Measurements from ENCODE around the gene IFT172.
A peak's percentile ranks its signal among the peaks of the same experiment; 100 is the strongest.
"Not testable (repeated sequence)": the region's sequence is repeated elsewhere in the genome, so short reads cannot be mapped to it uniquely, and the experiment has no call there.

The IFT172 gene, protein sequence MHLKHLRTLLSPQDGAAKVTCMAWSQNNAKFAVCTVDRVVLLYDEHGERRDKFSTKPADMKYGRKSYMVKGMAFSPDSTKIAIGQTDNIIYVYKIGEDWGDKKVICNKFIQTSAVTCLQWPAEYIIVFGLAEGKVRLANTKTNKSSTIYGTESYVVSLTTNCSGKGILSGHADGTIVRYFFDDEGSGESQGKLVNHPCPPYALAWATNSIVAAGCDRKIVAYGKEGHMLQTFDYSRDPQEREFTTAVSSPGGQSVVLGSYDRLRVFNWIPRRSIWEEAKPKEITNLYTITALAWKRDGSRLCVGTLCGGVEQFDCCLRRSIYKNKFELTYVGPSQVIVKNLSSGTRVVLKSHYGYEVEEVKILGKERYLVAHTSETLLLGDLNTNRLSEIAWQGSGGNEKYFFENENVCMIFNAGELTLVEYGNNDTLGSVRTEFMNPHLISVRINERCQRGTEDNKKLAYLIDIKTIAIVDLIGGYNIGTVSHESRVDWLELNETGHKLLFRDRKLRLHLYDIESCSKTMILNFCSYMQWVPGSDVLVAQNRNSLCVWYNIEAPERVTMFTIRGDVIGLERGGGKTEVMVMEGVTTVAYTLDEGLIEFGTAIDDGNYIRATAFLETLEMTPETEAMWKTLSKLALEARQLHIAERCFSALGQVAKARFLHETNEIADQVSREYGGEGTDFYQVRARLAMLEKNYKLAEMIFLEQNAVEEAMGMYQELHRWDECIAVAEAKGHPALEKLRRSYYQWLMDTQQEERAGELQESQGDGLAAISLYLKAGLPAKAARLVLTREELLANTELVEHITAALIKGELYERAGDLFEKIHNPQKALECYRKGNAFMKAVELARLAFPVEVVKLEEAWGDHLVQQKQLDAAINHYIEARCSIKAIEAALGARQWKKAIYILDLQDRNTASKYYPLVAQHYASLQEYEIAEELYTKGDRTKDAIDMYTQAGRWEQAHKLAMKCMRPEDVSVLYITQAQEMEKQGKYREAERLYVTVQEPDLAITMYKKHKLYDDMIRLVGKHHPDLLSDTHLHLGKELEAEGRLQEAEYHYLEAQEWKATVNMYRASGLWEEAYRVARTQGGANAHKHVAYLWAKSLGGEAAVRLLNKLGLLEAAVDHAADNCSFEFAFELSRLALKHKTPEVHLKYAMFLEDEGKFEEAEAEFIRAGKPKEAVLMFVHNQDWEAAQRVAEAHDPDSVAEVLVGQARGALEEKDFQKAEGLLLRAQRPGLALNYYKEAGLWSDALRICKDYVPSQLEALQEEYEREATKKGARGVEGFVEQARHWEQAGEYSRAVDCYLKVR (N-terminal part only)

DNA sequence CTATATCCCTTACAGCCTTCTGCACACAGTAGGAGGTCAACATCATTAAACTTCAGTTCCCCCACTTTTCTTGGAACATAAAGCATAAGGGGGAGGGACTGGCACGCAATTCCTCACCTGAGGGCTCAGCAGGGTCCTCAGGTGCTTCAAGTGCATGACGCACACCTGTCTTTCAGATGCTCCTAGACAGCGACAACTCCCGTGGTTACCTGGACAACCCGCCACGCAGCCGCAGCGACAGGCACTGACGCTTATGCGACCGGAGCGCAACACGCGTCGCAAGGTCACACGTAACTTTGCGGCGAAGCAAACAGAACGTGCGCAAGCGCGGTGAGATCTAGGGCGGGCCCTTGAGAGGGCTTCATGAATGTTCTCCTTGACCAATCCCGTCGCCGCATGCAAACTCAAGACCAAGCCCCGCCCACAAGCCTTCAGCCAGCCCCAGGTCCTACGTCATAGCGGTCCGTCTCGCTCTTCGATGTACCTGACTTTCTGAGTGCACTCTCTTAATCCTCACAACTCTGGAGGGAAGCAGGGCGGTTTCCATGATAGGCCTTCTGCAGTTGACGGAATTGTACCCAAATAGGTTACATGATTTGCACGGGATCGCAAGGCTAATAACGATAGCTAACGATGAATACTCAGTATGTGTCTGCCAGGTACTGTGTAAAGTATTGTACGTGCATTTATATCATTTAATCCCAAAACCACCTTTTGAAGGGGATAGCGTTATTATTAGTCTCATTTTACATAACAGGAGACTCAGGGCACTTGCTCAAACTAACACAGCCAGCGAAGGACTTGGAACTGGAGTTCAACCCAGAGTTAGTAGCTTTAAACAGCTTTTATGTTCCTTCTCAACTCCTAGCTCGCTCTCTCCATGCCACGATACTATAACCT, at the start of gene IFT172:
TSS of gene IFT172 (minus strand) at position 246 of the 900 bp plus-strand sequence. CDS start at position 156, 90 bp downstream.
- DNase-seq (ENCODE audit: low read depth): peak; percentile 100
- TF ChIP-seq, protein P1, sequence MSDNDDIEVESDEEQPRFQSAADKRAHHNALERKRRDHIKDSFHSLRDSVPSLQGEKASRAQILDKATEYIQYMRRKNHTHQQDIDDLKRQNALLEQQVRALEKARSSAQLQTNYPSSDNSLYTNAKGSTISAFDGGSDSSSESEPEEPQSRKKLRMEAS (IDR thresholded peaks at IDR 0.05; ENCODE audit: low read depth, low read length): peak; percentile 91
- TF ChIP-seq, protein P2, sequence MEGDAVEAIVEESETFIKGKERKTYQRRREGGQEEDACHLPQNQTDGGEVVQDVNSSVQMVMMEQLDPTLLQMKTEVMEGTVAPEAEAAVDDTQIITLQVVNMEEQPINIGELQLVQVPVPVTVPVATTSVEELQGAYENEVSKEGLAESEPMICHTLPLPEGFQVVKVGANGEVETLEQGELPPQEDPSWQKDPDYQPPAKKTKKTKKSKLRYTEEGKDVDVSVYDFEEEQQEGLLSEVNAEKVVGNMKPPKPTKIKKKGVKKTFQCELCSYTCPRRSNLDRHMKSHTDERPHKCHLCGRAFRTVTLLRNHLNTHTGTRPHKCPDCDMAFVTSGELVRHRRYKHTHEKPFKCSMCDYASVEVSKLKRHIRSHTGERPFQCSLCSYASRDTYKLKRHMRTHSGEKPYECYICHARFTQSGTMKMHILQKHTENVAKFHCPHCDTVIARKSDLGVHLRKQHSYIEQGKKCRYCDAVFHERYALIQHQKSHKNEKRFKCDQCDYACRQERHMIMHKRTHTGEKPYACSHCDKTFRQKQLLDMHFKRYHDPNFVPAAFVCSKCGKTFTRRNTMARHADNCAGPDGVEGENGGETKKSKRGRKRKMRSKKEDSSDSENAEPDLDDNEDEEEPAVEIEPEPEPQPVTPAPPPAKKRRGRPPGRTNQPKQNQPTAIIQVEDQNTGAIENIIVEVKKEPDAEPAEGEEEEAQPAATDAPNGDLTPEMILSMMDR (IDR thresholded peaks at IDR 0.05; ENCODE audit: low read depth, low read length): no peak
- TF ChIP-seq POLR2A (IDR thresholded peaks at IDR 0.05; ENCODE audit: extremely low read depth, insufficient read length): peak; percentile 75
- peak; percentile 75 for TF ChIP-seq MYC (IDR thresholded peaks at IDR 0.05; ENCODE audit: low read depth, low read length)

DNA sequence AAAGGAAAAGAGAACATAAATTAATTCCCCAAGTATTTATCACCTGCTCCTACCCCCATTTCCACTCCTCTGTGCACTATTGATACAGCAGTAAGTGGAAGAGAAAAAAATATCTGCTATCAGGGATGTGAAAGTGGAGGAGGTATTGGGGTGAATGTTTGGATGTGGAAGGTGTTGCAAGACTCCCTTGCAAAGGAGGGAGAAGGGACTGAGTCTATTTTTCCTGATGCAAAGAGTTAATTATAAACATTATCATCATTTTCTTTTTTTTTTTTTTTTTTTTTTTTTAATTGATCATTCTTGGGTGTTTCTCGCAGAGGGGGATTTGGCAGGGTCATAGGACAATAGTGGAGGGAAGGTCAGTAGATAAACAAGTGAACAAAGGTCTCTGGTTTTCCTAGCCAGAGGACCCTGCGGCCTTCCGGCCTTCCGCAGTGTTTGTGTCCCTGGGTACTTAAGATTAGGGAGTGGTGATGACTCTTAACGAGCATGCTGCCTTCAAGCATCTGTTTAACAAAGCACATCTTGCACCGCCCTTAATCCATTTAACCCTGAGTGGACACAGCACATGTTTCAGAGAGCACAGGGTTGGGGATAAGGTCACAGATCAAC, 49.4 kb upstream of the IFT172 start:
- not testable (repeated sequence) for DNase-seq (ENCODE audit: low read depth); H3K4me3 ChIP-seq (ENCODE audit: low read depth, low read length)

More for the DNA sequence above, at the start of gene IFT172:
- H3K4me3 ChIP-seq (ENCODE audit: low read depth, low read length): peak within 1 kb of the TSS; percentile 96

DNA sequence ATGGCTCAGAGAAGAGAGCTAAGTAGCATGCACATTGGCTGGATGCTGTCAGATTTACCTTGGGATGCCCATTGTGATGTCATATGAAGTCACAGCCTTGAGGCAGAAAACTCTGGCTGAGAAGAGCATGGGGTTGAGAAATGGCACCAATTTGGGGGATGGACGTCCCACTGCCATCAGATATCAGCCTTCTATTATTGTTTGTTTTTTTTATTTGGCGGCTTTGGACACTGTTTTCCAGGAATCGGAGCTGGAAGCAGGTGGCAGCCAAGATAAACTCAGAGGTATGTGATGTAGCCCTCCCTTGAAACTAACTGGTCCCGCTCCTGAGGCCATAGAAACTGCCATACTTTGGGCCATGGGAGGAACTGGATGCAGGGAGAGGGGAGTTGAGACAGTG, 47.7 kb upstream of the IFT172 start:
- DNase-seq (ENCODE audit: low read depth): no peak
- TF ChIP-seq POLR2A (IDR thresholded peaks at IDR 0.05; ENCODE audit: extremely low read depth, insufficient read length) (no peak), MYC (IDR thresholded peaks at IDR 0.05; ENCODE audit: low read depth, low read length) (no peak)
- TF ChIP-seq, protein P1 (IDR thresholded peaks at IDR 0.05; ENCODE audit: low read depth, low read length): no peak
- TF ChIP-seq, protein P2 (IDR thresholded peaks at IDR 0.05; ENCODE audit: low read depth, low read length): no peak
- H3K4me3 ChIP-seq (ENCODE audit: low read depth, low read length): no peak overlapping the region

DNA sequence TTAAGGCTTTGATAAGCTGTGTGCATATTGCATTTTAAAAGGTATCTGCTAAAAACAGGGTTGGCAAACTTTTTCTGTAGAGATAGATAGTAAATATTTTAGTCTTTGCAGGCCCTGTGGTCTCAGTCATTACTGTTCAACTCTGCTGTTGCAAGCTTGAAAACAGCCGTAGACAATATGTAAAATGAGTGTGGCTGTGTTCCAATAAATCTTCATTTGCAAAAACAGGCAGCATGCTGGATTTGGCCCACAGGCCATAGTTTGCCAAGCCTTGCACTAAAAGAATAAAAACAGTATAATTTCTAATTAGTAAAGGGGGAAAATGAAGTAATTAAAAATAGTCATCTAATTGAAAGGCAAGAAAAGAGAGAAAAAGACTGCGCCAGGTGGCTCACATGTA, 42.4 kb upstream of the IFT172 start:
- no peak for DNase-seq (ENCODE audit: low read depth)
- TF ChIP-seq, protein P1 (IDR thresholded peaks at IDR 0.05; ENCODE audit: low read depth, low read length): no peak
- TF ChIP-seq MYC (IDR thresholded peaks at IDR 0.05; ENCODE audit: low read depth, low read length) (no peak), POLR2A (IDR thresholded peaks at IDR 0.05; ENCODE audit: extremely low read depth, insufficient read length) (no peak)
- TF ChIP-seq, protein P2 (IDR thresholded peaks at IDR 0.05; ENCODE audit: low read depth, low read length): no peak
- no peak overlapping the region for H3K4me3 ChIP-seq (ENCODE audit: low read depth, low read length)

DNA sequence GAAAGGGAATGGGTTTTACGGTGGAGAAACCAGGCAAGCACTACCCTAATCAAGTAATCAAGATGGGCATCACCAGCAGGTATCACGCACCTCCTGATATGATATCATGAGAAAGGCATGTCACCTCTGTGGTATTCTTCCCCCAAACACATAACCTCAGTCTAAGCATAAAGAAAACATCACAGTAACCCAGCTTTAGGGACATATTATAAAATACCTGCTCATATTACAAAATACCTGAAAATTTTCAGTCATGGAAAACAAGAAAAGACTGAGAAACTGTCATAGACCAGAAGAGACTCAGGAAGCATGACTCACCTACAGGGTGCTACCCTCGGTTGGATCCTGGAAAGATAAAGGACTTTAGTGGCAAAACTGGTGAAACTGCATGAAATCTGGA, 37.6 kb upstream of the IFT172 start:
- H3K4me3 ChIP-seq (ENCODE audit: low read depth, low read length): no peak overlapping the region
- DNase-seq (ENCODE audit: low read depth): no peak
- TF ChIP-seq, protein P2 (IDR thresholded peaks at IDR 0.05; ENCODE audit: low read depth, low read length): no peak
- TF ChIP-seq MYC (IDR thresholded peaks at IDR 0.05; ENCODE audit: low read depth, low read length): no peak
- no peak for TF ChIP-seq POLR2A (IDR thresholded peaks at IDR 0.05; ENCODE audit: extremely low read depth, insufficient read length)
- TF ChIP-seq, protein P1 (IDR thresholded peaks at IDR 0.05; ENCODE audit: low read depth, low read length): no peak
